NCI-H2196 treated with DMSO at 0.1 percent for 48 hours (cell line): ENCODE results near the gene ARHGAP10.

Experiments
- DNase-seq: peaks from one replicate; lab custom pipeline; 2025; ENCODE audit not compliant: unreplicated experiment; lab: John Stamatoyannopoulos, UW

The ARHGAP10 gene

GRCh38 chr4:148060264-148061140 is 328.6 kb downstream of the ARHGAP10 start:
- no peak for DNase-seq

- DNase-seq, result no peak
Measured at GRCh38 chr4:148061141-148061481, 329.2 kb downstream of the ARHGAP10 start.

GRCh38 chr4:148061795-148062194 is 329.9 kb downstream of the ARHGAP10 start:
- DNase-seq, result no peak

- no peak for DNase-seq
Measured at GRCh38 chr4:148062301-148062950, 330.5 kb downstream of the ARHGAP10 start.

- no peak for DNase-seq
Measured at GRCh38 chr4:148064451-148064850, 332.6 kb downstream of the ARHGAP10 start.

- DNase-seq, result no peak
Measured at GRCh38 chr4:148065075-148065474, 333.2 kb downstream of the ARHGAP10 start.

- no peak for DNase-seq
Measured at GRCh38 chr4:148067301-148067916, 335.5 kb downstream of the ARHGAP10 start.

- DNase-seq, result no peak
Measured at GRCh38 chr4:148068065-148068911, 336.4 kb downstream of the ARHGAP10 start.

- no peak for DNase-seq
Measured at GRCh38 chr4:148069086-148069894, 337.4 kb downstream of the ARHGAP10 start.

GRCh38 chr4:148069895-148070178 is 337.9 kb downstream of the ARHGAP10 start:
- DNase-seq, result no peak

GRCh38 chr4:148071009-148071408 is 339.1 kb downstream of the ARHGAP10 start:
- no peak for DNase-seq

- no peak for DNase-seq
Measured at GRCh38 chr4:148072789-148073188, 340.9 kb downstream of the ARHGAP10 start.

- DNase-seq, result no peak
Measured at GRCh38 chr4:148073349-148073748, 341.5 kb downstream of the ARHGAP10 start.

- DNase-seq, result no peak
Measured at GRCh38 chr4:148074462-148074861, 342.6 kb downstream of the ARHGAP10 start.

GRCh38 chr4:148075438-148075837 is 343.6 kb downstream of the ARHGAP10 start:
- no peak for DNase-seq

GRCh38 chr4:148076964-148077363 is 345.1 kb downstream of the ARHGAP10 start:
- no peak for DNase-seq

- no peak for DNase-seq
Measured at GRCh38 chr4:148077581-148077980, 345.7 kb downstream of the ARHGAP10 start.

- DNase-seq, result no peak
Measured at GRCh38 chr4:148078061-148078460, 346.2 kb downstream of the ARHGAP10 start.

GRCh38 chr4:148079961-148080360 is 348.1 kb downstream of the ARHGAP10 start:
- no peak for DNase-seq

- no peak for DNase-seq
Measured at GRCh38 chr4:148081267-148081666, 349.4 kb downstream of the ARHGAP10 start.

GRCh38 chr4:148081745-148082144 is 349.9 kb downstream of the ARHGAP10 start:
- DNase-seq, result no peak
